Measurements from ENCODE around the gene RAD51B. TPM values are rescaled to one million over a fixed set of nuclear protein-coding genes. Genes with fewer than 3 reads are reported as not detected.

The RAD51B gene
- total RNA-seq, 4 donors from 2014 or later, result 12.6 to 26.4 (median 16.7) TPM

GRCh38 chr14:68475802-68476201 is 656.2 kb downstream of the RAD51B start:
- H3K27me3 ChIP-seq, result no peaks in the 10 kb centered on the region
- H3K27ac ChIP-seq, result peak overlapping the region in 2 of 4 donors; percentile 65 to 80
- no peaks in the 10 kb centered on the region for H3K36me3 ChIP-seq
- no peak for DNase-seq (ENCODE audit: low spot score in 2 of 2)
- TF ChIP-seq, protein P1, sequence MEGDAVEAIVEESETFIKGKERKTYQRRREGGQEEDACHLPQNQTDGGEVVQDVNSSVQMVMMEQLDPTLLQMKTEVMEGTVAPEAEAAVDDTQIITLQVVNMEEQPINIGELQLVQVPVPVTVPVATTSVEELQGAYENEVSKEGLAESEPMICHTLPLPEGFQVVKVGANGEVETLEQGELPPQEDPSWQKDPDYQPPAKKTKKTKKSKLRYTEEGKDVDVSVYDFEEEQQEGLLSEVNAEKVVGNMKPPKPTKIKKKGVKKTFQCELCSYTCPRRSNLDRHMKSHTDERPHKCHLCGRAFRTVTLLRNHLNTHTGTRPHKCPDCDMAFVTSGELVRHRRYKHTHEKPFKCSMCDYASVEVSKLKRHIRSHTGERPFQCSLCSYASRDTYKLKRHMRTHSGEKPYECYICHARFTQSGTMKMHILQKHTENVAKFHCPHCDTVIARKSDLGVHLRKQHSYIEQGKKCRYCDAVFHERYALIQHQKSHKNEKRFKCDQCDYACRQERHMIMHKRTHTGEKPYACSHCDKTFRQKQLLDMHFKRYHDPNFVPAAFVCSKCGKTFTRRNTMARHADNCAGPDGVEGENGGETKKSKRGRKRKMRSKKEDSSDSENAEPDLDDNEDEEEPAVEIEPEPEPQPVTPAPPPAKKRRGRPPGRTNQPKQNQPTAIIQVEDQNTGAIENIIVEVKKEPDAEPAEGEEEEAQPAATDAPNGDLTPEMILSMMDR (IDR thresholded peaks at IDR 0.05), result no peak
- TF ChIP-seq POLR2A (IDR thresholded peaks at IDR 0.05) (no peak), EP300 (IDR thresholded peaks at IDR 0.05) (no peak)
- no peaks in the 10 kb centered on the region for H3K9me3 ChIP-seq
- no peak overlapping the region for H3K4me3 ChIP-seq
- peaks cover 0 to 8% (median 0%) of the 10 kb centered on the region in 4 donors for H3K4me1 ChIP-seq

DNA sequence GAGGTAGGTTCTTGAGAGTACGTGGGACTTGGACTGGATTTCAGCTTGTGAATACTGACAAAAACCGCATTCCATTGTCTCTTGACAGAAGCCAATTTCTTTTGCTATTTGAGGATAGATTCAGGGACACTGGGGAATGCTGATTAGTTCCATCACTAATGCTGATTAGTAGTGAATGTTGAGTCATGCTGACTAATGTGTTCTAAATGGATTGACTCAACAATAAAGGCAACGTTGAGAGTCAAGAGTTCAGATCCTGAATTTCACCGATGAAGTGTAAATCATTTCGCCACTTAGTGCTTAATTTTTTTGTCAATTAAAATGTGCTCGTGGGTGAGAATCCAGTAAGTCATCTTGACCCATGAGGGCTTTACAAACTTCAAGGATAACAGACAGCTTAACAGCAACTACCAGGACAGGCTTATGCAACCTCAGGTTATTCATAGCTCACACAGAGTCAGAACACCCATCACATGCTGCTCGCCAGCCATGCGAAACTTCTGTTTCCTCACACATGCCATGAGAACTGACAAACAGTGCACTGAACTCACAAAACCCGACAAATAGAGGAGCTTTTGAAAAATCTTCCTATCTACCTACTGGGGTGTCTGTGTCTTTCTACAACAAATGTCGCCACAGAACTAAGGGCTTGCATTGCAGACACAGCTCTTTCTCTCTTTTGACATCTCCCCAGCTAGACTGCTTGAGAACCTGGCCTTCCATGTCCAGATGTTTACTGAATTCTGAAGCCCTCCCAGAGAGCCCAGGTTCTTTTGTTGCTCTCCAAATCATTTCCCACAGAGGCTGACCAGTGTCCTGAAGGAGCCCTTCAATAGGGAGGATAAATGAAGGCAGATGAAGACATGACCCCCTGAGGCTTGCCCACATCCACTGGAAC is 656.9 kb downstream of the RAD51B start:
- WGBS, 2 donors, result 64 to 73% methylated on average over 10 of the region's 10 CpGs
- DNase-seq (ENCODE audit: low spot score in 2 of 2), result peak; percentile 39 to 79
- Histone ChIP-seq H3K36me3 (no peaks in the 10 kb centered on the region), H3K9me3 (no peaks in the 10 kb centered on the region), H3K27ac (peak overlapping the region; percentile 3 to 80 (median 58)), H3K4me3 (no peak overlapping the region), H3K4me1 (peaks cover 0 to 8% (median 0%) of the 10 kb centered on the region in 4 donors), H3K27me3 (no peaks in the 10 kb centered on the region)
- TF ChIP-seq POLR2A (IDR thresholded peaks at IDR 0.05), result no peak
- TF ChIP-seq, protein P1 (IDR thresholded peaks at IDR 0.05), result no peak
- peak; percentile 17 to 93 for TF ChIP-seq EP300 (IDR thresholded peaks at IDR 0.05)

GRCh38 chr14:68477110-68477455 is 657.5 kb downstream of the RAD51B start:
- Histone ChIP-seq H3K4me3 (no peak overlapping the region), H3K27ac (peak overlapping the region; percentile 3 to 80 (median 58)), H3K27me3 (no peaks in the 10 kb centered on the region), H3K9me3 (no peaks in the 10 kb centered on the region), H3K4me1 (peaks cover 0 to 8% (median 0%) of the 10 kb centered on the region in 4 donors), H3K36me3 (no peaks in the 10 kb centered on the region)
- TF ChIP-seq POLR2A (IDR thresholded peaks at IDR 0.05) (no peak), EP300 (IDR thresholded peaks at IDR 0.05) (no peak)
- TF ChIP-seq, protein P1 (IDR thresholded peaks at IDR 0.05), result no peak
- DNase-seq (ENCODE audit: low spot score in 2 of 2), result no peak
- WGBS, 2 donors, result 94 to 97% methylated on average over 4 of the region's 4 CpGs

DNA sequence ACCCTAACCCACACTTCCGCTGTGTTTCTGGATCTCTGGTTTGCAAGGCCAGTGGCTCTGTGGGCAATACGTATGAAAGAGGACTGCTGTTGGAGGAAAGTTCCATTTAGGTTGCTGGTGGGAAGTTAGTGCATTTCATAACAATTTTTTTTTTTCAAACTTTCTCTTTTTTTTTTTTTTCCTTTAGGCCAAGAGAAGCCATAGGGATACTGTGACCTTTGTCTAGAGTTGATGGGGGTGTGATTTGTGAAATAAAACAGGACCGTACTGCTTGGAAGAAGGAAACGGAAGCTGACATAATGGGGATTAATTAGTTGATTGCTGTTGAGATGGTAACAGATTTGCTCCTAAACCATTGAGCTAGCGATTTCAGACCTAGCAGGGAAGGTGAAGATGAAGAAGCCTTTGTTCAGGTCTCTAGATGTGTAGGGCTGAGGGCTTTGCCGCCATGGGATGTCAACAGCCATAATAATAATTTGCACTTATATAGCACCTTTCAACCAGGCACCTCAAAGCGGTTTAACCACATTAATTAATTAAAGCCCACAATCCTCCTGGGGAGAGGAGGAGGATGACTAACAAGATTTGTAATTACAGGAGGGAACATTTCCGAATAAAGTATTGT is 658.0 kb downstream of the RAD51B start:
- no peaks in the 10 kb centered on the region for H3K36me3 ChIP-seq
- no peak overlapping the region for H3K4me3 ChIP-seq
- H3K4me1 ChIP-seq, result peaks cover 0 to 8% (median 0%) of the 10 kb centered on the region in 4 donors
- DNase-seq (ENCODE audit: low spot score in 2 of 2), result no peak
- H3K27ac ChIP-seq, result peak overlapping the region in 3 of 4 donors; percentile 48 to 80 (median 68)
- no peak for TF ChIP-seq POLR2A (IDR thresholded peaks at IDR 0.05)
- TF ChIP-seq EP300 (IDR thresholded peaks at IDR 0.05), result no peak
- TF ChIP-seq, protein P1 (IDR thresholded peaks at IDR 0.05), result no peak
- H3K9me3 ChIP-seq, result no peaks in the 10 kb centered on the region
- 85 to 88% methylated on average over 8 of the region's 8 CpGs for WGBS, 2 donors
- no peaks in the 10 kb centered on the region for H3K27me3 ChIP-seq

- no peaks in the 10 kb centered on the region for H3K36me3 ChIP-seq
- H3K9me3 ChIP-seq, result no peaks in the 10 kb centered on the region
- 86 to 87% methylated on average over 3 of the region's 3 CpGs for WGBS, 2 donors
- H3K27me3 ChIP-seq, result no peaks in the 10 kb centered on the region
- no peak for TF ChIP-seq EP300 (IDR thresholded peaks at IDR 0.05)
- no peak overlapping the region for H3K27ac ChIP-seq
- H3K4me3 ChIP-seq, result no peak overlapping the region
- DNase-seq (ENCODE audit: low spot score in 2 of 2), result no peak
- peaks cover 0 to 8% (median 2%) of the 10 kb centered on the region in 4 donors for H3K4me1 ChIP-seq
Measured at GRCh38 chr14:68479247-68479646, 659.7 kb downstream of the RAD51B start.

Data from tibial nerve (tissue), 4 donors.